GM21576 (cell line): ENCODE results near the gene AQP9.

Experiments
- ATAC-seq: cut with Tn5 transposase; IDR thresholded peaks from one replicate; pipeline ENCODE4 v1.9.1; 2021; ENCODE audit warnings: mild to moderate bottlenecking, moderate library complexity; ENCODE audit not compliant: unreplicated experiment

AQP9 gene

DNA sequence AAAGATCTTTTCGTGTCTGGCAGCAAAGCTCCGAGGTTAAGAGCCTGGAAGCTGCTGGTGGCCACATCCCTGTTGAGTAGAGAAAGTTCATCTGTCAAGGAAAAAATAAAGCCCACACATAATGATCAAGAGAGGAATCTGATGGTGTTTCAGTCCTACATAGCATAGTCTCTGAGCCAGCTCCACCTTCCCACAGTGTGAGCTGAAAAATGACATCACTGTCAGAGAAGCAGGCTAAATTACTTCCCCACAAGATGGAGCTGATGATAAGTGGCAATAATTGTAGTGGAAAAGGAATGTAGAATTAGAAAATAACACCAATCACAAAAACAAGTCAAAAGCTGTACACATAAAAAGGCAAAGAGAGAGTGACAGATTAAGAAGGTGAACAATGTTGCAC lies 84.5 kb downstream of the AQP9 start:
- ATAC-seq, result no peak

GRCh38 chr15:58223432-58223831 lies 85.3 kb downstream of the AQP9 start:
- no peak for ATAC-seq

GRCh38 chr15:58224068-58224467 lies 85.9 kb downstream of the AQP9 start:
- no peak for ATAC-seq

GRCh38 chr15:58227706-58228543 lies 89.7 kb downstream of the AQP9 start:
- no peak for ATAC-seq

DNA sequence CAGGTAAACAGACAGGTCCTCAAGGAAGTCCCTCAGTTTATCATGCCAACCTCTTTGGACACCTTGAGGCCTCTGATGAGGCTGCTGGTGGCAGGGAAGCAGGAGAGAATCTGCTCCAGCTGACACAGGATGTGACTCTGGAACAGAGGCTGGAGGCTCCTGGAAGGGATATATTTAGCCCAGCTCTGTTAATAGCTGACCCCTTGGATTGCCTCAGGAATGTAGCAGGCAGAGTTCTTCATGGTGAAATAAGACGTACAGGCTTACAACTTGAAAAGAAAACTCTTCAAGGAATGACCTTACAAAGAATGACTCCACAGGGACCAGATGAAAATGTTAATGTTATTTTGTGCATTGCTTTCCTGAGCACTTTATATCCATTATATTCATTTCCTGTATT lies 90.5 kb downstream of the AQP9 start:
- no peak for ATAC-seq

DNA sequence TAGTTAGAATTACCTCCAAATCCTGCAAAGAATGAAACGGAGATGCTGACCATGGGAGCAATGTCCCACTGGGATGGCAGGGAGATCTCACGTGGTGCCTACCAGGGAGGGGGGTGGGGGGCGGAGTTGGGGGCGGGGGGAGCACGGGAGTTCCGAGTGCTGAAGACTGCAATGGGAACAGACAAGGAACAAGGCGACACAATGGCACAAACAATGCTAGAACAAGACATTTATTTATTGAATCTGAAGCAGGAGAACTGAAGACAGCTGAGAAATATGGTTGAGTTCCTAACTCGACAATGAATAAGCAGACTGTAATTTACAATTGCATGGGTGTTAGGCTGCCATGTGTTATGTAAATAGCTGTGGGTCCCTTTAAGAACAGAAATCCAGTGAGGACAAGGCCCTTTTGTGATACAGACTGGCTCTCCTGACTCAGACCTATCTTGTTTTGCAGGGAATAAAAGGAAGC lies 91.2 kb downstream of the AQP9 start:
- ATAC-seq, result no peak

- ATAC-seq, result no peak
Measured at GRCh38 chr15:58232281-58233065, 94.3 kb downstream of the AQP9 start.

DNA sequence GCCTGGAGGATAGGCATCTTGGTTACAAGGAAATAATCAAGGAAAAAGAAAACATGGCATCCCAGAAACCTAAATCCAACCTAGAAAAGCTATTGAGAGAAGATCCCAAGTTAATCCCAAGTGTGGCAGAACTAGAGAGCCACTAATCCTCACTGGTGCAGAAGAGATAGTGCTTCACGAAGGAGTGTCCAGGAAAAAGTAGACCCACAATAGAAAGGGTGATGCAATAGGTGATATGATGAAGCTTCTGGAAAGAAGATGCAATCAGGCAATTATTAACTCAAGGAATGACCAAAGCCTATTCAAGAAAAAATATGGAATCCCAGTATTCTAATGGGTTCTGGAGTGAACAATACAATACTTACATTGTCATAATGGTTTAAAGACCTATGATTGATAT lies 95.2 kb downstream of the AQP9 start:
- no peak for ATAC-seq
